GM11168 (cell line): ENCODE data around the gene DMBX1.

Source experiments
- in situ Hi-C: fragments of 300-500 bp; cut with MboI; formaldehyde crosslinking; loops from one replicate; pipeline ENCODE4 v1.12.0; 2022; ENCODE audit warnings: low sequenced_read_pairs; ENCODE audit not compliant: unreplicated experiment

Gene DMBX1

GRCh38 chr1:46495778-46496177 lies 6.1 kb downstream of the DMBX1 start:
- in situ Hi-C loops: no loop called here

- in situ Hi-C loops: no loop called here
Measured at GRCh38 chr1:46496505-46496904, 6.9 kb downstream of the DMBX1 start.

GRCh38 chr1:46497020-46497419 lies 7.4 kb downstream of the DMBX1 start:
- in situ Hi-C loops: no loop called here

GRCh38 chr1:46497665-46498064 lies 8.0 kb downstream of the DMBX1 start:
- in situ Hi-C loops: no loop called here

- in situ Hi-C loops: no loop called here
Measured at GRCh38 chr1:46501528-46501927, 11.9 kb downstream of the DMBX1 start.

GRCh38 chr1:46503421-46503820 lies 13.8 kb downstream of the DMBX1 start:
- in situ Hi-C loops: no loop called here

- in situ Hi-C loops: no loop called here
Measured at GRCh38 chr1:46506470-46507219, 17.0 kb downstream of the DMBX1 start.

- in situ Hi-C loops: no loop called here
Measured at GRCh38 chr1:46508757-46509156, 19.1 kb downstream of the DMBX1 start.

GRCh38 chr1:46510341-46510997 lies 20.8 kb downstream of the DMBX1 start:
- in situ Hi-C loops: no loop called here

- in situ Hi-C loops: no loop called here
Measured at GRCh38 chr1:46510998-46511365, 21.3 kb downstream of the DMBX1 start.

- in situ Hi-C loops: no loop called here
Measured at GRCh38 chr1:46512135-46512791, 22.6 kb downstream of the DMBX1 start.

- in situ Hi-C loops: no loop called here
Measured at GRCh38 chr1:46512792-46513190, 23.2 kb downstream of the DMBX1 start.

- in situ Hi-C loops: no loop called here
Measured at GRCh38 chr1:46513536-46513935, 23.9 kb downstream of the DMBX1 start.

GRCh38 chr1:46515576-46515975 lies 25.9 kb downstream of the DMBX1 start:
- in situ Hi-C loops: no loop called here

- in situ Hi-C loops: no loop called here
Measured at GRCh38 chr1:46516200-46516950, 26.7 kb downstream of the DMBX1 start.

GRCh38 chr1:46517010-46517600 lies 27.5 kb downstream of the DMBX1 start:
- in situ Hi-C loops: no loop called here

- in situ Hi-C loops: no loop called here
Measured at GRCh38 chr1:46517932-46518498, 28.4 kb downstream of the DMBX1 start.

GRCh38 chr1:46519209-46519608 lies 29.6 kb downstream of the DMBX1 start:
- in situ Hi-C loops: no loop called here

- in situ Hi-C loops: loop anchor here (10.0 kb wide), 1 partner anchor 45 kb away; no protein-coding TSS in a partner anchor
Measured at GRCh38 chr1:46520063-46520911, 30.7 kb downstream of the DMBX1 start.
